Endothelial cell of umbilical vein (primary cell): ENCODE measurements around the gene INKA2.
A peak's percentile ranks its signal among the peaks of the same experiment; 100 is the strongest.

Experiments
- EZH2 ChIP-seq: IDR thresholded peaks from 2 replicates; pipeline ENCODE4 v1.6.1; 2012; ENCODE audit warnings: borderline replicate concordance, low read depth, mild to moderate bottlenecking, moderate library complexity, low read length, inconsistent platforms; ENCODE audit not compliant: severe bottlenecking
- FOS ChIP-seq: IDR thresholded peaks from 2 replicates; pipeline ENCODE4 v1.6.1; 2011; ENCODE audit warnings: mild to moderate bottlenecking, low read length, moderate library complexity, borderline replicate concordance; ENCODE audit not compliant: insufficient read depth
- GATA2 ChIP-seq: IDR thresholded peaks from 2 replicates; pipeline ENCODE4 v1.7.0; 2011; ENCODE audit warnings: low read depth, mild to moderate bottlenecking, moderate library complexity, mixed read lengths, low read length; ENCODE audit not compliant: insufficient read length, insufficient read depth
- JUN ChIP-seq: IDR thresholded peaks from 2 replicates; pipeline ENCODE4 v1.6.1; 2011; ENCODE audit warnings: borderline replicate concordance, low read depth; ENCODE audit not compliant: insufficient read length, insufficient read depth
- POLR2A ChIP-seq: IDR thresholded peaks from 2 replicates; pipeline ENCODE4 v1.6.1; 2012; ENCODE audit warnings: low read depth, mild to moderate bottlenecking, control low read depth, low read length
- POLR2AphosphoS5 ChIP-seq: IDR thresholded peaks from 2 replicates; pipeline ENCODE4 v1.6.1; 2012; ENCODE audit warnings: low read depth, mild to moderate bottlenecking, control low read depth, low read length, moderate library complexity; ENCODE audit not compliant: insufficient read depth
- TF ChIP-seq, protein P1 (sequence below), 2 donors: IDR thresholded peaks; 1 replicate in 1 of 2; 2 replicates in 1 of 2; pipeline ENCODE4 v1.5.1; 2011; ENCODE audit warnings: low read length in 2 of 2, mild to moderate bottlenecking in 2 of 2, moderate library complexity in 2 of 2, control low read depth in 1 of 2, inconsistent platforms in 1 of 2, low read depth in 1 of 2; ENCODE audit not compliant: insufficient read depth in 1 of 2; ENCODE audit errors: extremely low read depth in 1 of 2
- TF ChIP-seq, protein P2 (sequence below): IDR thresholded peaks from 2 replicates; pipeline ENCODE4 v1.6.1; 2011; ENCODE audit not compliant: insufficient read depth, insufficient read length

DNA sequence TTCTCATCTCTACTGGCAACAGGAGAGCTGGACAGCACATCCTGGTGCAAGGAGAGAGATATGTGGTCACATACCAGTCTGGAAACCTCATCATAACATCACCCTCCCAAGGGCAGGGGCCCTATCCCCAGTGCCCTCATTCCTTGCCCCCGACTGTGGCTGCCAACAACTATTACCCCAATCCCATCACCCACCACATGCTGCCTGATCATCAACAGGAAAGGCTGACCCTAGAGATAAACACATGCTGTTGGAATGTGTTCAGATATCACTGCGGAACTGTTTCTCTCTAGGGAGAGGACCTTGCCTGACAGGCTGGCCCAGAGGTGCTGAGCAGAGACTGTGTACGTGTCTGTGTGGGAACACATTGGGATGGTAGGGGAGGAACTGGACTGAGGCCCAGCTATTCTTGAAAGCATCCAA lies 4.5 kb upstream of the INKA2 start:
- TF ChIP-seq POLR2A (no peak), POLR2AphosphoS5 (no peak), EZH2 (no peak), JUN (no peak), GATA2 (peak; percentile 23), FOS (no peak)
- TF ChIP-seq, protein P1, sequence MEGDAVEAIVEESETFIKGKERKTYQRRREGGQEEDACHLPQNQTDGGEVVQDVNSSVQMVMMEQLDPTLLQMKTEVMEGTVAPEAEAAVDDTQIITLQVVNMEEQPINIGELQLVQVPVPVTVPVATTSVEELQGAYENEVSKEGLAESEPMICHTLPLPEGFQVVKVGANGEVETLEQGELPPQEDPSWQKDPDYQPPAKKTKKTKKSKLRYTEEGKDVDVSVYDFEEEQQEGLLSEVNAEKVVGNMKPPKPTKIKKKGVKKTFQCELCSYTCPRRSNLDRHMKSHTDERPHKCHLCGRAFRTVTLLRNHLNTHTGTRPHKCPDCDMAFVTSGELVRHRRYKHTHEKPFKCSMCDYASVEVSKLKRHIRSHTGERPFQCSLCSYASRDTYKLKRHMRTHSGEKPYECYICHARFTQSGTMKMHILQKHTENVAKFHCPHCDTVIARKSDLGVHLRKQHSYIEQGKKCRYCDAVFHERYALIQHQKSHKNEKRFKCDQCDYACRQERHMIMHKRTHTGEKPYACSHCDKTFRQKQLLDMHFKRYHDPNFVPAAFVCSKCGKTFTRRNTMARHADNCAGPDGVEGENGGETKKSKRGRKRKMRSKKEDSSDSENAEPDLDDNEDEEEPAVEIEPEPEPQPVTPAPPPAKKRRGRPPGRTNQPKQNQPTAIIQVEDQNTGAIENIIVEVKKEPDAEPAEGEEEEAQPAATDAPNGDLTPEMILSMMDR (IDR thresholded peaks at IDR 0.05; ENCODE audit: extremely low read depth in 1 of 2, insufficient read depth in 1 of 2, low read depth in 1 of 2, low read length in 2 of 2), result no peak
- TF ChIP-seq, protein P2, sequence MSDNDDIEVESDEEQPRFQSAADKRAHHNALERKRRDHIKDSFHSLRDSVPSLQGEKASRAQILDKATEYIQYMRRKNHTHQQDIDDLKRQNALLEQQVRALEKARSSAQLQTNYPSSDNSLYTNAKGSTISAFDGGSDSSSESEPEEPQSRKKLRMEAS, result no peak
